ENCODE results near the gene EFNA2. TPM values are rescaled to one million over a fixed set of nuclear protein-coding genes. Genes with fewer than 3 reads are reported as not detected.

EFNA2 gene
- polyA plus RNA-seq, 2 of the 4 experiments (the other 2 are of a cell fraction): 0.16 to 1.3 TPM

- TF ChIP-seq ESRRA (IDR thresholded peaks at IDR 0.05; ENCODE audit: borderline replicate concordance, low read length) (no peak), JUNB (IDR thresholded peaks at IDR 0.05) (peak; percentile 60; the same call in 1 of the 2 replicates), BHLHE40 (IDR thresholded peaks at IDR 0.05; ENCODE audit: low read depth, low read length) (no peak), KDM1A (IDR thresholded peaks at IDR 0.05; ENCODE audit: low read depth) (no peak), MAZ (IDR thresholded peaks at IDR 0.05; ENCODE audit: borderline replicate concordance, low read depth, low read length) (no peak), JUN (IDR thresholded peaks at IDR 0.05) (no peak), CHD4 (IDR thresholded peaks at IDR 0.05; ENCODE audit: borderline replicate concordance) (no peak), E2F6 (IDR thresholded peaks at IDR 0.05; ENCODE audit: borderline replicate concordance, low read depth) (no peak), RAD21 (conservative IDR thresholded peaks at IDR 0.05 in 1 of 2, IDR thresholded peaks at IDR 0.05 in 1 of 2) (no peak), EP300 (IDR thresholded peaks at IDR 0.05) (peak in 1 of 2 experiments; percentile 37; a peak in 1 of 5 replicates), FOSB (CRISPR knock-in tag; IDR thresholded peaks at IDR 0.05) (no peak), CHD2 (IDR thresholded peaks at IDR 0.05; ENCODE audit: low read length, partially characterized antibody) (no peak), RFX5 (IDR thresholded peaks at IDR 0.05) (no peak), MYC (IDR thresholded peaks at IDR 0.05; ENCODE audit: borderline replicate concordance, low read length) (no peak), BCL3 (IDR thresholded peaks at IDR 0.05) (no peak)
These were observed 20.7 kb upstream of the EFNA2 start (continued) for GRCh38 chr19:1264801-1265614.

- Histone ChIP-seq H3K27ac (peak overlapping the region; percentile 90 to 100), H3K4me3 (peak overlapping the region; percentile 53), H3K4me2 (peak overlapping the region; percentile 95), H3K9me3 (no peaks in the 10 kb centered on the region), H3K4me1 (peaks cover 57% of the 10 kb centered on the region)
- 4% methylated on average over 9 of the region's 28 CpGs for WGBS (ENCODE audit: missing lambda C conversion rate)
- FAIRE-seq: no peak
- peak; percentile 31 to 67 for DNase-seq (ENCODE audit: low read depth in 1 of 2, low spot score in 1 of 2)
- TF ChIP-seq HOXB5 (CRISPR knock-in tag; IDR thresholded peaks at IDR 0.05) (no peak), GATA3 (IDR thresholded peaks at IDR 0.05; ENCODE audit: borderline replicate concordance) (peak; percentile 8; the same call in 1 of the 2 replicates), JUNB (IDR thresholded peaks at IDR 0.05) (peak; percentile 5; the same call in 1 of the 2 replicates), ESRRA (IDR thresholded peaks at IDR 0.05; ENCODE audit: borderline replicate concordance, low read length) (no peak), POLR2A (IDR thresholded peaks at IDR 0.05; ENCODE audit: low read length) (0 out of 2 replicates have a peak, but pooled peaks have one; percentile 5), BCL3 (IDR thresholded peaks at IDR 0.05) (peak; percentile 19; the same call in 1 of the 3 replicates)
- ChIA-PET CTCF (interaction anchor here (1.2 to 18.7 kb wide), 7 partner anchors 10 to 223 kb away, joined by 3 to 500 read pairs (median 8); partner anchors contain the start of gene ATP5F1D), POLR2A (interaction anchor here (1.5 to 3.8 kb wide), 5 partner anchors 10 to 22 kb away, joined by 5 to 42 read pairs (median 14); partner anchors contain the start of gene FAM174C)
- peak; percentile 1 to 5; a peak in 5 of 6 replicates for ATAC-seq
These were observed 20.0 kb upstream of the EFNA2 start for GRCh38 chr19:1265615-1266128.

Measured in A549 (cell line).